ENCODE measurements around the gene PAGR1.
A peak's percentile ranks its signal among the peaks of the same experiment; 100 is the strongest.
"Not testable (repeated sequence)": the region's sequence is repeated elsewhere in the genome, so short reads cannot be mapped to it uniquely, and the experiment has no call there.

The PAGR1 gene

DNA sequence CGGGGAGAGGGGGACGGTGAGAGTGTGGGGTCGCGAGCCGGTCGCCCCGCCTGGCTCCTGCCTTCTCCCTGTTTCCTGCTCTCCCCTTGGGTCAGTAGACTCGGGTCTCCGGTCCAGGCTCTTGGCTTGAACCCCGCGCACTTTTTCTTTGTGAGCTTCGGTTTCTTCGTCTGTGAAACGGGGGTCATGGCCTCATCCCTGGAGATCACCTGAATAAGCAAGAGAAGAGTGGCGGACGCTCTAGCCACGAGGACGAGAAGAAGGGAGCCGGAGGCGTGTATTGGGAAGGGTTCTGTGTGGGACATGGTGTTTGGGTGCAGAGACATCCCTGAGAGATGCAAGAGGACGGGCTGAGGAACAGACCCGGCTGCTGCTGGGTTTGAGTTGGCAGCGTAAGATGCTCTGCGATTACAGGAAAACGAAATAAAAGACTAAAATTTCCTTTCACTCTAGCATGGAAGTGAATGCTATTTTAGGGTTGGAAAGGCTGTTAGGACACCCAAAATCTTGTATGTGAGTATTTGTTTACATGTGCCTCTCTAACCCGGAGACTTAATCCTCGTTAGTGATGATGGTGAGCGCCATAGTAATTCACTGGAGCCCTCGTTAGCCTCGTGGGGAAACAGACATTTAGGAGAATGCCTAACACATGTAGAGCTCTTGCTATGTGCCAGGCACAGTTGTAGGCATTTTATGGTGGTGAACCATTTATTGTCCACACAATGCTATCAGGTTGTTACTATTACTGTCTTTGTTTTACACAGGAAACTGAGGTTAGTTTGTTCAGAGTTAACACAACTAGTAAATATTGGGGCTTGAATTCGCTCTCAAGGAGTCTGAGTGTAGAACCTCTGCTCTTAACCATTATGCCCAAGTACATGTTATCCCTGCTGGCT, 24.8 kb upstream of the PAGR1 start:
- Histone ChIP-seq H3K27me3 (ENCODE audit: insufficient read depth, low read depth) (no peaks in the 10 kb centered on the region), H2AFZ (ENCODE audit: low read depth) (peak overlapping the region; percentile 88), H3K4me1 (ENCODE audit: low read depth, poor library complexity, severe bottlenecking) (peaks cover 18% of the 10 kb centered on the region), H3K36me3 (ENCODE audit: insufficient read depth) (no peaks in the 10 kb centered on the region), H3K4me2 (peak overlapping the region; percentile 93), H3K4me3 (IDR thresholded peaks at IDR 0.05; ENCODE audit: insufficient read depth, low read depth, low read length) (no peak overlapping the region), H3K79me2 (ENCODE audit: insufficient read depth, low read depth) (peaks cover 57% of the 10 kb centered on the region), H4K20me1 (ENCODE audit: insufficient read depth) (no peaks in the 10 kb centered on the region; the same call in 1 of the 2 replicates), H3K27ac (peak overlapping the region; percentile 55), H3K9ac (peak overlapping the region; percentile 79)
- TF ChIP-seq, protein P1, sequence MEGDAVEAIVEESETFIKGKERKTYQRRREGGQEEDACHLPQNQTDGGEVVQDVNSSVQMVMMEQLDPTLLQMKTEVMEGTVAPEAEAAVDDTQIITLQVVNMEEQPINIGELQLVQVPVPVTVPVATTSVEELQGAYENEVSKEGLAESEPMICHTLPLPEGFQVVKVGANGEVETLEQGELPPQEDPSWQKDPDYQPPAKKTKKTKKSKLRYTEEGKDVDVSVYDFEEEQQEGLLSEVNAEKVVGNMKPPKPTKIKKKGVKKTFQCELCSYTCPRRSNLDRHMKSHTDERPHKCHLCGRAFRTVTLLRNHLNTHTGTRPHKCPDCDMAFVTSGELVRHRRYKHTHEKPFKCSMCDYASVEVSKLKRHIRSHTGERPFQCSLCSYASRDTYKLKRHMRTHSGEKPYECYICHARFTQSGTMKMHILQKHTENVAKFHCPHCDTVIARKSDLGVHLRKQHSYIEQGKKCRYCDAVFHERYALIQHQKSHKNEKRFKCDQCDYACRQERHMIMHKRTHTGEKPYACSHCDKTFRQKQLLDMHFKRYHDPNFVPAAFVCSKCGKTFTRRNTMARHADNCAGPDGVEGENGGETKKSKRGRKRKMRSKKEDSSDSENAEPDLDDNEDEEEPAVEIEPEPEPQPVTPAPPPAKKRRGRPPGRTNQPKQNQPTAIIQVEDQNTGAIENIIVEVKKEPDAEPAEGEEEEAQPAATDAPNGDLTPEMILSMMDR (conservative IDR thresholded peaks at IDR 0.05; ENCODE audit: low read depth, low read length) = no peak

DNA sequence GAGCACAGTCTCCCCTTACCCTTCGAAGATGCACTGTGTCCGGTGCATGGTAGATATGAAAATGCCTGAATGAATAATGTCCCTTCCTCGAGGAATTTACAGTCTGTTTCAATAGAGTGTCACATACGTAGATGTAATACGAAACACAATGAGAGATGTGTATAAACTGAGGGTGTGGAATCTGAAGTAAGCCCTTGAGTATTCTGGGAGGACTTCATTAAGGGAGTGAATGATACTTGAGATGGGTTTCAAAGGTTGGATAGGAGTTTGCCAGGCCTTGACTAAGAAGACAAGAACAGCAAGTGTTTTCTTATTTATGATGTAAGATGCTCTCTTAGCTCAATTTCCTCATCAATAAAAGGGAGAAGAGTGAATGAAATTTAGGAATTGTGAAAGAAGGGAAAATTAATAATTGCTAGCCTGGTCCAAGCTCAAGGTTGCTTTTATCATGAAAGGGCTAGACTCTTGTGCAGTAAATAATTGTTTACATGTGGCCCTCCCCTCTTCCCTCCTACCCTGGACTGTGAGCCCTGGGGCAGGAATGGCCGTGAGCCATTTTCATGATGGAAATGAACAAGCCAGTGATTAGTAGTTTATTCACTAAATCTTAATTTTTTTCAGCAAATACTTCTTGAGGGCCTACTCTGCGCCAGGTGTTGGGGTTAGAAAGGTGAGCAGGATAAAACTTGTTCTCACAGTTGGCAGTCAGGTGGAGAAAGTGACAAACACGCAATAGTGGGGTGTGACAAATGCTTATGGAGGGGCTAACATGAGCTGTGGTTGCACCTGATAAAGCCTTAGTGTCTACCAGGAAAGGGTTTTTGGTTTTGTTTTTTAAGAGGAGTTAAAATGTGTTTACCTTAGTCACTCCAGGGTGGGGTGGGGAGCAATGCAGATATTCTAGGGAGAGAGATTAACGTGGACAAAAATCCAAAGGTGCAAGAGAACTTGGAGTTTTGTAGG, 23.8 kb upstream of the PAGR1 start:
- Histone ChIP-seq H3K9ac (peak overlapping the region; percentile 79; the same call in 1 of the 2 replicates), H4K20me1 (ENCODE audit: insufficient read depth) (no peaks in the 10 kb centered on the region; the same call in 1 of the 2 replicates), H3K36me3 (ENCODE audit: insufficient read depth) (no peaks in the 10 kb centered on the region; the same call in 1 of the 2 replicates), H3K79me2 (ENCODE audit: insufficient read depth, low read depth) (peaks cover 66% of the 10 kb centered on the region), H3K4me2 (peak overlapping the region; percentile 93), H3K4me1 (ENCODE audit: low read depth, poor library complexity, severe bottlenecking) (peaks cover 18% of the 10 kb centered on the region), H2AFZ (ENCODE audit: low read depth) (no peak overlapping the region), H3K27ac (peak overlapping the region; percentile 55; the same call in 1 of the 2 replicates), H3K4me3 (IDR thresholded peaks at IDR 0.05; ENCODE audit: insufficient read depth, low read depth, low read length) (no peak overlapping the region), H3K27me3 (ENCODE audit: insufficient read depth, low read depth) (no peaks in the 10 kb centered on the region)
- TF ChIP-seq, protein P1 (conservative IDR thresholded peaks at IDR 0.05; ENCODE audit: low read depth, low read length) = no peak

DNA sequence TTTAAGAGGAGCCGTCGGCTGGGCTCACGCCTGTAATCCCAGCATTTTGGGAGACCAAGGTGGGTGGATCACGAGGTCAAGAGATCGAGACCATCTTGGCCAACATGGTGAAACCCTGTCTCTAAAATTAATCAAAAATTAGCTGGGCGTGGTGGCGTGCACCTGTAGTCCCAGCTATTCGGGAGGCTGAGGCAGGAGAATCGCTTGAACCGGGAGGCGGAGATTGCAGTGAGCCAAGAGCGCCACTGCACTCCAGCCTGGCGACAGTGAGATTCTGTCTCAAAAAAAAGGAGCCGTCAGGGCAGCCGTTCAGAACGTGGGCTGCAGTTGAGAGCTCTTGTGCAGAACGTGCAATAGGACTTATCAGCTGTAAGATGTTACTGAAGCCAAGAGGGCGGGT, 22.8 kb upstream of the PAGR1 start:
- Histone ChIP-seq H3K79me2 (ENCODE audit: insufficient read depth, low read depth) (peaks cover 67% of the 10 kb centered on the region), H3K4me2 (peak overlapping the region; percentile 93; the same call in 1 of the 2 replicates), H3K4me1 (ENCODE audit: low read depth, poor library complexity, severe bottlenecking) (peaks cover 18% of the 10 kb centered on the region)
- H3K36me3 ChIP-seq (ENCODE audit: insufficient read depth); H4K20me1 ChIP-seq (ENCODE audit: insufficient read depth); H3K27me3 ChIP-seq (ENCODE audit: insufficient read depth, low read depth); H3K4me3 ChIP-seq (IDR thresholded peaks at IDR 0.05; ENCODE audit: insufficient read depth, low read depth, low read length); H3K9ac ChIP-seq; H2AFZ ChIP-seq (ENCODE audit: low read depth); H3K27ac ChIP-seq: not testable (repeated sequence)

DNA sequence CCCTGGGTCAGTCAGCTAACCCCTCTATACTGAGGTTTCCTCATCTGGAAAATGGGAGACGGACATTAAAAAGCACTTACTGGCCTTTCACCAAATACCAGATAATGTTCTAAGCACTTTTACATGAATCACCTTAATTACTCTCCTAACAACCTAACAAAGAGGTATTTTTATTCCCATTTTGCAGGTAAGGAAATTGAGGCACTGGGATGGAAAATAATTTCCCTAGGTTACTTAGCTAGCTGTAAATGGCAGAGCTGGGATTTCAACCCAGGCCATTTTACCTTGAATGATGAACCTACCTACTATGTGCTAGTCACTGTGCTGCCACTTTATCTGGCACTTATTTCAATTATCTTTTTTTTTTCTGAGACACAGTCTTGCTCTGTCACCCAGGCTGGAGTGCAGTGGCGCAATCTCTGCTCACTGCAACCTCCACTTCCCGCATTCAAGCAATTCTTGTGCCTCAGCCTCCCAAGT, 21.7 kb upstream of the PAGR1 start:
- TF ChIP-seq, protein P1 (conservative IDR thresholded peaks at IDR 0.05; ENCODE audit: low read depth, low read length) = no peak
- H2AFZ ChIP-seq (ENCODE audit: low read depth) = no peak overlapping the region
- H3K36me3 ChIP-seq (ENCODE audit: insufficient read depth) = peaks cover 8% of the 10 kb centered on the region; the same call in 1 of the 2 replicates
- H3K4me2 ChIP-seq = no peak overlapping the region
- H3K79me2 ChIP-seq (ENCODE audit: insufficient read depth, low read depth) = peaks cover 67% of the 10 kb centered on the region
- no peak overlapping the region for H3K9ac ChIP-seq
- H4K20me1 ChIP-seq (ENCODE audit: insufficient read depth) = no peaks in the 10 kb centered on the region; the same call in 1 of the 2 replicates
- H3K4me1 ChIP-seq (ENCODE audit: low read depth, poor library complexity, severe bottlenecking) = peaks cover 18% of the 10 kb centered on the region
- no peaks in the 10 kb centered on the region for H3K27me3 ChIP-seq (ENCODE audit: insufficient read depth, low read depth)
- H3K4me3 ChIP-seq (IDR thresholded peaks at IDR 0.05; ENCODE audit: insufficient read depth, low read depth, low read length) = no peak overlapping the region
- no peak overlapping the region for H3K27ac ChIP-seq
